ENCODE results near the gene CEPT1.

Gene CEPT1

DNA sequence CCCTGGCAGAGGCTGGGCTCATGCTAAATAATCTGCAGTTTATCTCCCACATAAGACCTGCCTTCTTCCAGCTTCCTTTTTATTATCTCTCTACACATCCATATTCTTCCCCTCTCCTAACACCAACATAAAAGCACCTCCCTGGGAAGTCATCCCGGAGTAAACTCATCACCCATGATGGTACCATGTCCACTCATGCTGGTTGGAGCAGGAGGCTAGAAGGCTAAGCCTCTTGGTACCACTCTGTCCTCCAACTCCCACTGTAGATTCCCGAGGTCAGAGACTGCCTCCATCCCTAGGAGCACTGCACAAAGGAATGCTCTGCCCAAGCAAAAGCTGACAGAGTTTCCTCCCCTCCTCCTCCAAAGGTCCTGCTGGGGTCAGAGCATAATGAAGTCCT is 56.2 kb downstream of the CEPT1 start:
- TF ChIP-seq POLR2A (IDR thresholded peaks at IDR 0.05; ENCODE audit: low read depth, low read length) (no peak), TAF1 (IDR thresholded peaks at IDR 0.05; ENCODE audit: borderline replicate concordance, low read depth, low read length) (no peak), POLR2AphosphoS5 (IDR thresholded peaks at IDR 0.05; ENCODE audit: low read depth, low read length) (no peak)
- DNase-seq (ENCODE audit: insufficient read length) (no peak), FAIRE-seq (no peak)

DNA sequence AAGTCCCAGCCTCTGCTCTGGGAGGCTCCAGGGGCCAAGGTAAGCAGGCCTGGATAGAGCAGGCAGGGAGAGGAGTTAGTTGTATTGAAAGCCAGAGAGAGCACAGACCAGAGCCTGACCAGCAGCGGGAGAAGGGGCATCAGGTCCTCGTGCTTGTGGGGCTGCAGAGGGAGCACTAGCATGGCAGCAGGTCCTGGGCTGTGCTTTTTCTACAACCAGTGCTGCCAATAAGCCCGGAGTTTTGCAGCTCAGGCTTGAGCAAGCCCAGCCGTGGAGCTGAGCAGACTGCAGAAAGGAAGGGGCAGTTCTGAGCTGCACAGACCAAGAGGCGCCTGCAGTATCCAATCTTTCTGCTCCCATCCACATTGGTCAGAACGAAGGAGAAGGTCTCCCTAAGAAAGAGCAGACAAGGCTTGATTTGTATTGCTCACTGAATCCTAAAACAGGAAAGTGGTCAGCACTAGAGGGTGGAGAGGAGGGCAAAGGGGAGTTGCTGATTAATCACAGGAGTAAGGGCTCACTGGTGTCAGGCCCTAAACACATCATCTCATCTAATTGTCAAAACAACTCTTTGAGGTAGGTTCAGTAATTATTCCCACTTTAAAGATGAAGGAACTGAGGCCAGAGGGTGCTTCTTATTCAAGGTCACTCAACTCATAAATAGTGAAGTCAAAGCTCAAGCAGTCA is 57.7 kb downstream of the CEPT1 start:
- no peak for TF ChIP-seq TAF1 (IDR thresholded peaks at IDR 0.05; ENCODE audit: borderline replicate concordance, low read depth, low read length)
- no peak for TF ChIP-seq POLR2A (IDR thresholded peaks at IDR 0.05; ENCODE audit: low read depth, low read length)
- no peak for TF ChIP-seq POLR2AphosphoS5 (IDR thresholded peaks at IDR 0.05; ENCODE audit: low read depth, low read length)
- no peak for FAIRE-seq
- no peak for DNase-seq (ENCODE audit: insufficient read length)

DNA sequence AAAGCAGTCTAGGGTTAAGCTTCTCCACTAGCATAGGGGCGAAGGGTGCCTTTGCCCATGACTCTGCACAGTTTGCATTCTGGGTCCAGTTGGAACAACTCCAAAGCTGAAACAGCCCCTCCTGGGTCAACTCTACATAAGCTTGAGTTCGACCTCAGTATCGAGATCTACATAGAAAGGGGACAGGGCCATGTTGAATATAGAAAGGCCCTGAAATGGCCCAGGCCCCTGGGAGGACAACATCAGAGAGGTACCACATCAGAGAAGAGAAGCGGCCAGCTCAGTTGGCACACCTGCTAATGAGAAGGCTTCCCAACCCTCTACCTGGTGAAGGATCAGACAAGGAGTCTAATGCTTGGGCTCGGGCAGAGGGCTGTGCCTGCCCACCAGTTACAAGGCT is 58.8 kb downstream of the CEPT1 start:
- FAIRE-seq (no peak), DNase-seq (ENCODE audit: insufficient read length) (no peak)

DNA sequence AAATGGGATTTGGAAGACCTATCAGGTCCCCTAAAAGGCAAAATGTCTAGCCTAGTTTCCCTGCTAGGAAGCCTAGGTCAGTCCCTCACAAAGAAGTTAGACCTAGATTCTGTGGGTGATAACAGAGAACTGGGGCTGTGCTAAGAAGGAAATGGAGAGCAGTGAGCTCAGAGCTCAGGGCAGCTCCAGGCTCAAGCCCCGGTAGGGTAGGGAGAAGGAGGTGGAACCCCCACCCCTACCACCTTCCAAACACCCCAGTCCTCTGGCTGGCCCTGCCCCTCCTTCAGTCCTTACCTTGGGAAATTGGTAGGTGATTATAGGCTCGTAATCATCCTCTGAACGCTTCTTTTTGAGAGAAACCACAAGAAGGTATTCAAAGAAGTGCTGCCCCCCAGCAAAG is 59.3 kb downstream of the CEPT1 start:
- DNase-seq (ENCODE audit: insufficient read length) (no peak), FAIRE-seq (no peak)
- TF ChIP-seq POLR2A (IDR thresholded peaks at IDR 0.05; ENCODE audit: low read depth, low read length) (no peak), POLR2AphosphoS5 (IDR thresholded peaks at IDR 0.05; ENCODE audit: low read depth, low read length) (no peak), TAF1 (IDR thresholded peaks at IDR 0.05; ENCODE audit: borderline replicate concordance, low read depth, low read length) (no peak)

More for the DNA sequence above, 58.8 kb downstream of the CEPT1 start:
- TF ChIP-seq POLR2AphosphoS5 (IDR thresholded peaks at IDR 0.05; ENCODE audit: low read depth, low read length) (no peak), TAF1 (IDR thresholded peaks at IDR 0.05; ENCODE audit: borderline replicate concordance, low read depth, low read length) (no peak), POLR2A (IDR thresholded peaks at IDR 0.05; ENCODE audit: low read depth, low read length) (no peak)

DNA sequence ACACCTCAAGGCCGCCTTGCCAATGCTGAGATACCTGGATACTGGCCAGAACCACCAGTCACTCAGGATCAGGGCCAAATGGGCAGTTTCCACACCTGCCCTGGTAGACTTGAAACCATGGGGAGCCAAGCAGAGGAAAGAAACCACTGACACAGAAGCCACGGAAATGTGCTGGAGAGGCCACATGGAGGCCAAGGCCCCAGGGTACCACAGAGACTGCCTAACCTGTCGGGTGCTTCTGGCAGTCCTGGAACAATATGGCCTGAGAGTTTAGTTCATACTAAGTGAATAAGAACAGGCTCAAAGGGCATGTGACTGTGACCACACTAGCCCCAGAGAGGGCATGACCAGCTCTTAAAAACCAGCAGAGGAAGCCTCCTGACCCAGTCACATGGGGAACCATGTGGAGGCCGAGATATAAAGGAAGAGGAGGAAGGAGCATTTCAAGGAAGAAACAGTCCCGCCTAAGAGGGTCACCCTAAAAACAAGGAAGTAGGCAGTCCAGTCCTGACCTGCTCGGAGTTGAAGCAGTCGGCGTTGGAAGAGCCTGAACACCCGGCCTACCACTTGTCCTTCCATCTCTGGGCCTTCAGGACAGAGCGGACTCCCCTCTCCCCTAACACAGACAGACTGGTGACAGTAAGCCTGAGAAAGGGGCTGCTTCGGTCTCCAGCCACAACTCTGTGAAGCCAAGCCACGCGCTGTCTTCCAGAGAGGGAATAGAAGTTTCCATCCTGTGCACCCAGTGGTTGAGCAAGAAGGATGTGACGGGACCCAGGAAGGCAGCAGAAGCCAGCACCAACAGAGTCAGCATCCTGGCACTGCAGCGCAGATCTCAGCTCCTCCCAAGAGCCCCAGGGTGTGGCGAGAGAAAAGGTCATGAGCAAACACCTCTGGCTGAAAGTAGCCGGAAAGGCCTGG is 60.1 kb downstream of the CEPT1 start, which contains the start of gene DENND2D:
TSS of gene DENND2D (minus strand) at position 766 of the 921 bp plus-strand sequence. CDS start at position 579, 187 bp downstream.
- DNase-seq (ENCODE audit: insufficient read length) (no peak), FAIRE-seq (no peak)
- no peak for TF ChIP-seq POLR2AphosphoS5 (IDR thresholded peaks at IDR 0.05; ENCODE audit: low read depth, low read length)
- no peak for TF ChIP-seq POLR2A (IDR thresholded peaks at IDR 0.05; ENCODE audit: low read depth, low read length)
- no peak for TF ChIP-seq TAF1 (IDR thresholded peaks at IDR 0.05; ENCODE audit: borderline replicate concordance, low read depth, low read length)

DNA sequence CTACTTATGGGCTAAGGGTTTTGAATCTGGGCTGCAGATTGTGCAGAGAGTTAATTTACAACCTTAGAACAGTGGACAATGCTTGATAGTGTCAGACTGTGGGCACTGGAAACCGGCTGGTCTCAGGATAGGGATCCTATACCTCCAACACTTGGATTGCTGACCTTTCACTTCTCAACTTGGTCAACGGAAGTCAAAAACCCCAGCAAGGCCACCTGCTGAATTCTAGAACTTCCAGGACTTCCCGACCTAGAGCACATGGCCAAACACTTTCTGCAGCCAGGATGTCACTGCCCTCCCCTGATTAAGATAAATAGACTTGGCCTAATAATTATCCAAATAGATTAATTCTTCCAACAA is 60.8 kb downstream of the CEPT1 start:
- no peak for TF ChIP-seq POLR2AphosphoS5 (IDR thresholded peaks at IDR 0.05; ENCODE audit: low read depth, low read length)
- TF ChIP-seq TAF1 (IDR thresholded peaks at IDR 0.05; ENCODE audit: borderline replicate concordance, low read depth, low read length): no peak
- TF ChIP-seq POLR2A (IDR thresholded peaks at IDR 0.05; ENCODE audit: low read depth, low read length): no peak
- FAIRE-seq (no peak), DNase-seq (ENCODE audit: insufficient read length) (no peak)

DNA sequence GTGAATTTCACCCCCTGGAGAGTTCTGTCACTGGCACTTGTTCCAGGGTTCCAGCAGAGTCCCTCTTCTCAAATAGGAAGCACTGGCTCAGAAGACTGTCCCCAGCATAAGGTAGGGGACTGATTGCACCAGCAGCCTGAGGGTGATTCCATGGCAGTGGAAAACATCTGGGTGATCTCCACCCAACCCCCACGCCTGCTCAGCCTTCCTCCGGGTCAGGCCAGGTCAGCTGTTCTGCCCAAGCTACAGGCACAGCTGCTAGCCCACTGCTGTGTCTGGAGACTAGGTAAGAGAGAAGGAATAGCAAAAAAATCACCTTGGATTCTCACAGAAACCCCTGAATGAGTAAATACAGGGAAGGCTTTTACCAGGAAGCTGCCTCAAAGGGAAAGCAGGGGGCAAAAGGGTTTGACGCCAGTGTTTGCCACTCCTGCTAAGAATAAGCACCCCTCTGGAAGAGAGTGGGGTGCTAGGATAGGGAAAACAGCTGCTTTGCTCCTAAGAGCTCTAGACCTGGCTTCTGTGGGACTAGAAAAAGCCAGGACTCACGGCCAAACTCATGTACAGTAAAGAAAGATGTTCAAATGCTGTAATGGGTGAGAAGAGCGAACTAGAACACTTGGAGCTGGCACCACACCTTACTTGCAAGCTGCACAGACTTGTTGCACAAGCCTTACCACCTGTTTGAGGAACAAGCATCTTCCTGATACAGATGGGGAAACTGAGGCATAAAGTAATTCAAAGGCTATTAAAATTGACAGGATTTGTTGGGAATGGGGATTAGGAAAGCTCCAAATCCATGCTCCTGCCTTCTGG is 61.5 kb downstream of the CEPT1 start:
- no peak for DNase-seq (ENCODE audit: insufficient read length)
- FAIRE-seq: no peak
- TF ChIP-seq POLR2AphosphoS5 (IDR thresholded peaks at IDR 0.05; ENCODE audit: low read depth, low read length): peak; percentile 17; the same call in 1 of the 2 replicates
- TF ChIP-seq POLR2A (IDR thresholded peaks at IDR 0.05; ENCODE audit: low read depth, low read length): no peak

DNA sequence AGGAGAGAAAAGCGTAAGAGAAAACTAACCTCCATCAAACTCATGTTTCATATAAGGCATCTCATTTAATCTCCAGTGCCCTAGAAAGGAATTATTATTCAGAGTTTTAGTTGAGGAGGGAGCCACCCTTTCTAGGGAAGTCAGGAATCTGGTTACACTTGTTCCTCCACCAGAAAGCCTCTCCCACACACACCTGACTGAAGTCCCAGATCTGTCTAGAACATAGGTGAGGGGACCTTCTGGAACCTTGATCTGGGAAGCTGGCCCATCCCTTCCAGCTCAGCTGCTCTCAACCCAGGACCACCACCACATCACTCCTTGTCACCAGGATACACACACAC is 62.3 kb downstream of the CEPT1 start:
- TF ChIP-seq POLR2AphosphoS5 (IDR thresholded peaks at IDR 0.05; ENCODE audit: low read depth, low read length): no peak
- no peak for TF ChIP-seq TAF1 (IDR thresholded peaks at IDR 0.05; ENCODE audit: borderline replicate concordance, low read depth, low read length)
- FAIRE-seq: no peak
- no peak for DNase-seq (ENCODE audit: insufficient read length)

DNA sequence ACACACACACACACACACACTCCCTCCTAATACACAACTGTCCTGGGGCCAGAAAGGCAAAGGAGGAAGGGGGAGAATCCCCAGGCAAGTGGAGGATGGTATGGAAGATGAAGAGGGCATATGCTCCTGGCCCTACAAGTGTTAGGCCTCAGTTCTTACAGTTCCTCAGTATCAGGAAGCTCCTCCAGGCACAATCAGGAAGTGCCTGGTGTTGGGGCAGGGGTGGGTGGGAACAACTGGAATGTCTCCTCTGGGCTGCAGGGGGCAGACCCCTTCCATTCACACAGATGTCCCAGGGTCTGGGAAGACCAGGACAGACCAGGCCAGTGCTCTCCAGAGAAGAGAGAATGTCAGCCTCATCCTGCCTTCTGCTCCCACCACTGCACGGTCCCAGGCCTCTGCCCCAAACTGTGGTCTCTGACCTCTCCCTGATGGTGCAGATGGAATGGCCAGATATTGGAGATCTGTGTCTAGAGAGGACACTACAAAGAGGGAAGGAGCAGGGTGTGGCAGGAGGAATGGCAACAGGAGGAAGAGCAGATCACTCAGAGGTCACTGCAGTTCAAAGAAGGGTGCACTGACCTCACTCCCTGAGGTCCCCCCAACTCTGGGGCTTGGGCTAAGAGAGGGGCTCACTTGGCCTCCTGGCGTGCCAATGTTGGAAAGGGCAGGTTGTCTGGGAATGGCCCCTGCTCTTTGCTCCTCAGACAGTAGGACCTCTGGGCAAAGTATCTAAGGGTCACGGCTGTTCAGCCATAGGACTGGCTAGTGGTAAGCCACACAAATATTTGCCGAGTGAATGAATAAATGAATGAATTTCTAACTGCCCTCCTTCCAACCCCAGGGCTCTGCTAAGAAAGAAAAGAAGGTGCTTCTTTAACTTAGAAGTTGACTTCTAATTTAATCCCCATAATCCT is 62.9 kb downstream of the CEPT1 start:
- FAIRE-seq (peak; percentile 53), DNase-seq (ENCODE audit: insufficient read length) (no peak)

DNA sequence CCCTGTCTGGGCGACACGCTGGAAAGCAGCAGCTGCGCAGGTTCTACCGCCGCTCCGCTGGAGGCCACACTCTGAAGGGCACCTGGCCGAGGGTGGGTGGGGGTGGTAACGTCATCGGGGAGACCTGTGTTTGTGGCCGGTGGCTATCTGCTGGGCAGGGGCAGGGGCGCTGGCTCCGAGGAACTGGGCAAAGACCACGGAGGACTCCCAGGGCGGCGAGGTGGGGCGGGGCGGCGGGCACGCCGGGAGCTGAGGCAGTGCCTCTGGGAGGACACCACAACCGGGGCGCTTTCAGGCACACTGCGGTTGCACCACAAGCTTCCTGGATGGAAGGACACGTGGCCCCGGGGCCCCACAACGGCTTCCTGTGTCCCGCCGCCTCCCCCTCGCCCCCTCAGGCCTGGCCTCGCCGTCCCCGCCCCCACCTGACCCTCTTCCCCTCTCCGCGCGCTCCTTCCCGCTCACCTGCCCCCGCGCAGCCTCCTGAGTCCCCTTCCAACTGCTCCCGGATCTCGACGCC is 63.7 kb downstream of the CEPT1 start:
- no peak; the same call in 1 of the 2 replicates for TF ChIP-seq POLR2AphosphoS5 (IDR thresholded peaks at IDR 0.05; ENCODE audit: low read depth, low read length)
- peak; percentile 58 for TF ChIP-seq POLR2A (IDR thresholded peaks at IDR 0.05; ENCODE audit: low read depth, low read length)
- 0 out of 2 replicates have a peak, but pooled peaks have one; percentile 9 for TF ChIP-seq TAF1 (IDR thresholded peaks at IDR 0.05; ENCODE audit: borderline replicate concordance, low read depth, low read length)
- peak; percentile 86 for FAIRE-seq
- DNase-seq (ENCODE audit: insufficient read length): peak; percentile 90

More for the DNA sequence above, 62.9 kb downstream of the CEPT1 start:
- TF ChIP-seq POLR2AphosphoS5 (IDR thresholded peaks at IDR 0.05; ENCODE audit: low read depth, low read length): peak; percentile 81
- no peak for TF ChIP-seq TAF1 (IDR thresholded peaks at IDR 0.05; ENCODE audit: borderline replicate concordance, low read depth, low read length)
- peak; percentile 55; the same call in 1 of the 2 replicates for TF ChIP-seq POLR2A (IDR thresholded peaks at IDR 0.05; ENCODE audit: low read depth, low read length)

Data from GM12892 (cell line).